Effector memory CD4-positive, alpha-beta T cell (primary cell): ENCODE results near the gene CDH23.

Experiments
- DNase-seq, 3 donors: peaks; one replicate each; pipeline ENCODE4 v3.0.0-alpha.2; 2020
- H3K27ac ChIP-seq: 2 replicates; pipeline ENCODE4 v1.7.0; 2013; ENCODE audit warnings: mild to moderate bottlenecking, low read length, moderate library complexity; ENCODE audit not compliant: insufficient read depth, poor library complexity, severe bottlenecking
- H3K27me3 ChIP-seq: replicated peaks from 2 replicates; pipeline ENCODE4 v1.7.0; 2013; ENCODE audit warnings: mild to moderate bottlenecking, low read length; ENCODE audit not compliant: insufficient read depth, control insufficient read depth, poor library complexity, severe bottlenecking
- H3K36me3 ChIP-seq: 2 replicates; pipeline ENCODE4 v1.7.0; 2013; ENCODE audit warnings: mild to moderate bottlenecking, low read length, moderate library complexity; ENCODE audit not compliant: control insufficient read depth, insufficient read depth
- H3K4me1 ChIP-seq: 2 replicates; pipeline ENCODE4 v1.7.0; 2013; ENCODE audit warnings: low read length, mild to moderate bottlenecking; ENCODE audit not compliant: control insufficient read depth, insufficient read depth, poor library complexity, severe bottlenecking
- H3K4me3 ChIP-seq: 2 replicates; pipeline ENCODE4 v1.7.0; 2013; ENCODE audit warnings: low read length, low read depth, mild to moderate bottlenecking; ENCODE audit not compliant: insufficient read depth, poor library complexity, severe bottlenecking
- H3K9me3 ChIP-seq: 2 replicates; pipeline ENCODE4 v1.7.0; 2013; ENCODE audit warnings: mild to moderate bottlenecking, low read length, moderate library complexity; ENCODE audit not compliant: control insufficient read depth

CDH23 gene

DNA sequence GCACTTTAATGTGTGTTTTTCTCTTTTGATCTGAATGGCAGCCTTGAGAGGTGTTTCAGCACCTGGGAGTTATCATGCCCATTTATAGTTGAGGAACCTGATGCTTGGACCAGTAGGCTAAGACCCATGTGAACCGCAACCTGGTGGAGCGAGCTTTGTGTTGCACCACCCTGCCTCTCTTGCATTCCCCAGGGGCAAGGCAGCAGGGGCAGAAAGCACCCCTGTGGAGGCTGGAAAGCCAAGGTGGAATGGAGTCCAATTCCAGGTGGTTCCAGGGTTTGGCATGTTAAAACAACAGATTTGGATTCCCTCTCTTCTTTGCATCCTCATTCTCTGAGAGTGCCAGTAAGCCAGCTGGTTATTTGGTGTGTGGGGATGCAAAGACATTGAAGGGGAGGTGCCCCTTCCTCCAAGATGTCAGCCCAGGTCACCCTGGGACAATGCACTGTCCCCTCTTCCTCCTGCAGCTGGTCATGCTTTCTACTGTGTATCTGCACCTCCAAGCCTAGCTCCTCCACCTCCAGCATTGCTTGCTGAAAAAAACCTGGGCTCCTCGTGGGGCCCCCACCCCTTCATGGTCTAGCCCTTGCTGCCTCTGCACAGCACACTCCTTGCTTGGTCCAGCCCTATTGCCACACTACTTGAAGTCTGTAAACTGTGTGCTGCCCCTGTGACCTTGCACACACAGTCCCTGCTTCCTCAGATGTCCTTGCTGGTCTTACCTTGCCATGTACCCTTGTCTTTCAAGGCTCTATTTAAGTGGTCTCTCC, 5.6 kb upstream of the CDH23 start:
- no peaks in the 10 kb centered on the region for H3K9me3 ChIP-seq
- no peak overlapping the region for H3K27ac ChIP-seq
- H3K27me3 ChIP-seq = peaks cover 6% of the 10 kb centered on the region
- H3K4me3 ChIP-seq = no peak overlapping the region
- no peak for DNase-seq
- no peaks in the 10 kb centered on the region for H3K4me1 ChIP-seq
- no peaks in the 10 kb centered on the region for H3K36me3 ChIP-seq

DNA sequence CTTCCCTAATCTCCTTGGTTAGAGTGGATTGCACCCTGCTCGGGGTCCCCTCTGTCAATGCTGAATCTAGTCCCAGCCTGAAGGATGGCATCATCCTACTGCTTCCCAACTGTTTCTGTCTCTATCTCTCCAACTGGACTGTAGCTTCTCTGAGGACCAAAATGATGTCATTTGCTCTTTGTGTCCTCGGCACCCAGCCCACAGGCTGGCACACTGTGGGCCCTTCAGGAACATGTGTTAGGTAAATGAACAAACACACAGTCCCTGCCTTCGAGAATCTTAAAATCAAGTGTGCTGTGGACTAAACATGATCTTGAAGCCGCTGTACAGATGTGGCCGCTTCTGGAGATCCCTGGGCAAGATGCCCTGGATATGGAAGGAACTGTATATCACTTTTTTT, 5.0 kb upstream of the CDH23 start:
- Histone ChIP-seq H3K36me3 (no peaks in the 10 kb centered on the region), H3K27ac (no peak overlapping the region), H3K4me1 (no peaks in the 10 kb centered on the region), H3K27me3 (peaks cover 9% of the 10 kb centered on the region), H3K9me3 (no peaks in the 10 kb centered on the region), H3K4me3 (no peak overlapping the region)
- no peak for DNase-seq

- H3K36me3 ChIP-seq = no peaks in the 10 kb centered on the region
- no peak overlapping the region for H3K4me3 ChIP-seq
- no peaks in the 10 kb centered on the region for H3K9me3 ChIP-seq
- no peak overlapping the region for H3K27ac ChIP-seq
- peaks cover 11% of the 10 kb centered on the region for H3K27me3 ChIP-seq
- peaks cover 3% of the 10 kb centered on the region for H3K4me1 ChIP-seq
- DNase-seq = no peak
These were observed 4.4 kb upstream of the CDH23 start for GRCh38 chr10:71392292-71392691.

DNA sequence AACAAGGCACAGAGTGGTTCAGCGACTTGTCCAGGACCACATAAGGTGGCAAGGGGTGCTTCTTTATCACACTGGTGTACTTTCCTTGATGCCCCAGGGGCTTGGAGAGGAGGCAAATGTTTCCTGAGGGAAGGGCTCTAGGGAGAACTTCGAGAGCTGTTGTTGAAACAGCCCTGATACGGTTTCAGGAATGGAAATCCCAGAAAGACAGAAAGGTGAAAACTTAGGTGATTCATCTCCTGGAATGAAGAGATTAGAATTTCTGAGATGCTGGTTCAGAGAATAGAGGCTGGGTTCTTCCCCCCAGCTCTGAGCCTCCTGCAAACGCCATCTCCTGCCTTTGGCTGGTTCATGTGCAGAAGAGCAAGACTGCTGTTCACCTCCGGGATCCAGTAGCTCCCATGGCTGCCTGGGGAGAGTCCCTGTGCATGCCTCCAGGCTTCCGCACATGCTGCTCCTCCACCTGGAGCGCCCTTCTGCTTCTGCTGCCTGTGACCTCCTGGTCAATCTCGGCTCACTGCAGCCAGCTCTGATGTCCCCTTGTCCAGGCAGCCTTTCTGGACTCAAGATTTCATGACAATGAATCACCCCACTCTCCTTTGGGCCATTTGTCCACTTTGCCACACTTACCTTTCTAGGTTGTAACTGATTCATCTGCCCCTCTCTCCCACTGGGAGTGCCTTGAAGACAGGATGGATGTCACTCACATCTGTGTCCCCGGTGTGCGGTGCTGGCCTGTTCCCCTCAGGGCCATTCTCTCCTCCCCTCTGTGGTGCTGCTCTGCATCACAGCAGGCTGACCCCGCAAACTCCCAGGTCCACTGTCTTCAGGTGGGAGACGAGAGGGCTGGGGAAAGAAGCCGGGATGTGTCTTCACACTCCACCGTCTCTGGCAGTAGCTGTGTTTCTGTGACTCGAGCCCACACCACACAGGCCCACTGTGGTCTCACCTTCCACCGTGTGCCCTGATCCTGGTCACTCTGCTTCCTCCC, 3.6 kb upstream of the CDH23 start:
- peaks cover 16% of the 10 kb centered on the region for H3K27me3 ChIP-seq
- DNase-seq = no peak

GRCh38 chr10:71393841-71394475, 2.8 kb upstream of the CDH23 start:
- H3K36me3 ChIP-seq = no peaks in the 10 kb centered on the region
- H3K27ac ChIP-seq = no peak overlapping the region
- no peak for DNase-seq
- H3K4me1 ChIP-seq = peaks cover 10% of the 10 kb centered on the region
- no peak overlapping the region for H3K4me3 ChIP-seq
- H3K9me3 ChIP-seq = no peaks in the 10 kb centered on the region
- H3K27me3 ChIP-seq = peaks cover 16% of the 10 kb centered on the region

More for the DNA sequence above, 3.6 kb upstream of the CDH23 start:
- Histone ChIP-seq H3K4me1 (peaks cover 10% of the 10 kb centered on the region), H3K9me3 (no peaks in the 10 kb centered on the region), H3K36me3 (no peaks in the 10 kb centered on the region), H3K27ac (no peak overlapping the region), H3K4me3 (no peak overlapping the region)

DNA sequence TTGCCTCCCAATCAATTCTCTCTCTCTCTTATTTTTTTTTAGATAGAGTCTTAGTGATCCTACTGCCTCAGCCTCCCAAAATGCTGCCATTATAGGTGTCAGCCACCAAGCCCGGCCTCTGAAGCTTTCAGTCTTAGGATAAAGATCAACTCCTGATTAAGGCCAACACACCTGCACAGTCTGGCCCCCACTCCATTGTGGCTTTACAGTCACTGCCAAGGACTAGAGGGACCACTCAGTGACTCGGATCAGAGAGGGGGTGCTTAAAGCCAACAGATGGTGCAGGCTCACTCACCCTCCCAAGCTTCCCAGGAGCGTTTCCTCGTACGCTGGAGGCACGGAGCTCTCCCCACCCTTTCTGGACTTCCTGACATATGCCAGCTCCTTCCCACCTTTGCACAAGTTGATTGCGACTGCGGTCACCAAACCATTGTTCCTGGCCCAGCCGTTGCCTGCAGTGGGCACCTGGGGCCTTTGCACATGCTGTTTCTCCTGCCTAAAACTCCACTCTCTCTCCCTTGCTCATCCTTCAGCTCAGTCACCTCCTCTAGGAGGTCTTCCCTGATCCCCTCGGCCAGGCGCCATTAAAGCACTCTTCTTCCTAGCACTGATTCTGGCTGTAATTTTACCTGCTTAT, 1.7 kb upstream of the CDH23 start:
- H3K27ac ChIP-seq = no peak overlapping the region
- no peaks in the 10 kb centered on the region for H3K9me3 ChIP-seq
- peaks cover 10% of the 10 kb centered on the region for H3K4me1 ChIP-seq
- no peak for DNase-seq
- H3K36me3 ChIP-seq = no peaks in the 10 kb centered on the region
- no peak overlapping the region for H3K4me3 ChIP-seq
- H3K27me3 ChIP-seq = peaks cover 18% of the 10 kb centered on the region

- peaks cover 10% of the 10 kb centered on the region for H3K4me1 ChIP-seq
- no peak overlapping the region for H3K27ac ChIP-seq
- H3K4me3 ChIP-seq = no peak overlapping the region
- no peaks in the 10 kb centered on the region for H3K36me3 ChIP-seq
- H3K9me3 ChIP-seq = no peaks in the 10 kb centered on the region
- H3K27me3 ChIP-seq = peaks cover 20% of the 10 kb centered on the region
- DNase-seq = no peak
These were observed 1.1 kb upstream of the CDH23 start for GRCh38 chr10:71395621-71396020.

DNA sequence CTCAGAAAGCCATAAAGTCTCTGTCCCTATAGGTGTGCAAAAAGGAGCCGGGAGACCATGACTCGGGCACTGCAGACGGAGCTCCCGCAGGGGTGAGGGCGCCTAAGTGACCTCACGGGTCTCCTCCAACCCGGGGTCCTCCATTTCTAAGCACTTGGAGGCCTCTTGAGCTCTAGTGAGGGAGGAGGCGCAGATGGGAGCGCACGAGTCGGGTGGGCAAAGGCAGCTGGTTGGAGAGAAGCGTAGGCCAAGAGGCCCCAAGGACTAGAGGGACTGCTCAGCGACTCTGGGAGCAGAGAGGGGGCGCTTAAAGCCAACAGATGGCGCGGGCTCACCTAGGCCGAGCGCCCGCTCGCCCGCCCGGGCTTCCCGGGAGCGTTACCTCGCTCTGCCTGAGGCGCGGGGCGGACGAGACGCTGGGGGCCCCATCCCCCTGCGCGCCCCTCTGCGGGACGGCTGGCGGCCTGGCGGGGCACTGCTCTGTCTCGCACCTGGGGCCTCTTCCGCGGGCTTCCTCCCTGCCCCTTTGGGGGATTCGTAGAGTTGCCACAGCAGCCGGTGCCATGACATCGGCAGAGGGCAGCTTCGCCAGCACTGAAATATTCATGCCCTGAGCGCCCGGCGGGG, 523 bp upstream of the CDH23 start:
- no peak for DNase-seq
- Histone ChIP-seq H3K27ac (no peak overlapping the region), H3K36me3 (no peaks in the 10 kb centered on the region), H3K9me3 (no peaks in the 10 kb centered on the region), H3K4me3 (peak overlapping the region; percentile 47), H3K4me1 (peaks cover 10% of the 10 kb centered on the region), H3K27me3 (peaks cover 20% of the 10 kb centered on the region)
